Stimulated activated CD8-positive, alpha-beta memory T cell treated with anti-CD3 and anti-CD28 coated beads, Interleukin-4, amount 100 ng/mL, for 1 hour (primary cell): Measurements from ENCODE around the gene NEMF.
"Not testable (repeated sequence)": the region's sequence is repeated elsewhere in the genome, so short reads cannot be mapped to it uniquely, and the experiment has no call there.

ENCODE experiments used
- DNase-seq, 2 donors: peaks; one replicate each; pipeline ENCODE4 v3.0.0-alpha.2; 2020; ENCODE audit warnings: low read depth in 2 of 2, low spot score in 1 of 2

The NEMF gene, protein sequence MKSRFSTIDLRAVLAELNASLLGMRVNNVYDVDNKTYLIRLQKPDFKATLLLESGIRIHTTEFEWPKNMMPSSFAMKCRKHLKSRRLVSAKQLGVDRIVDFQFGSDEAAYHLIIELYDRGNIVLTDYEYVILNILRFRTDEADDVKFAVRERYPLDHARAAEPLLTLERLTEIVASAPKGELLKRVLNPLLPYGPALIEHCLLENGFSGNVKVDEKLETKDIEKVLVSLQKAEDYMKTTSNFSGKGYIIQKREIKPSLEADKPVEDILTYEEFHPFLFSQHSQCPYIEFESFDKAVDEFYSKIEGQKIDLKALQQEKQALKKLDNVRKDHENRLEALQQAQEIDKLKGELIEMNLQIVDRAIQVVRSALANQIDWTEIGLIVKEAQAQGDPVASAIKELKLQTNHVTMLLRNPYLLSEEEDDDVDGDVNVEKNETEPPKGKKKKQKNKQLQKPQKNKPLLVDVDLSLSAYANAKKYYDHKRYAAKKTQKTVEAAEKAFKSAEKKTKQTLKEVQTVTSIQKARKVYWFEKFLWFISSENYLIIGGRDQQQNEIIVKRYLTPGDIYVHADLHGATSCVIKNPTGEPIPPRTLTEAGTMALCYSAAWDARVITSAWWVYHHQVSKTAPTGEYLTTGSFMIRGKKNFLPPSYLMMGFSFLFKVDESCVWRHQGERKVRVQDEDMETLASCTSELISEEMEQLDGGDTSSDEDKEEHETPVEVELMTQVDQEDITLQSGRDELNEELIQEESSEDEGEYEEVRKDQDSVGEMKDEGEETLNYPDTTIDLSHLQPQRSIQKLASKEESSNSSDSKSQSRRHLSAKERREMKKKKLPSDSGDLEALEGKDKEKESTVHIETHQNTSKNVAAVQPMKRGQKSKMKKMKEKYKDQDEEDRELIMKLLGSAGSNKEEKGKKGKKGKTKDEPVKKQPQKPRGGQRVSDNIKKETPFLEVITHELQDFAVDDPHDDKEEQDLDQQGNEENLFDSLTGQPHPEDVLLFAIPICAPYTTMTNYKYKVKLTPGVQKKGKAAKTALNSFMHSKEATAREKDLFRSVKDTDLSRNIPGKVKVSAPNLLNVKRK

DNA sequence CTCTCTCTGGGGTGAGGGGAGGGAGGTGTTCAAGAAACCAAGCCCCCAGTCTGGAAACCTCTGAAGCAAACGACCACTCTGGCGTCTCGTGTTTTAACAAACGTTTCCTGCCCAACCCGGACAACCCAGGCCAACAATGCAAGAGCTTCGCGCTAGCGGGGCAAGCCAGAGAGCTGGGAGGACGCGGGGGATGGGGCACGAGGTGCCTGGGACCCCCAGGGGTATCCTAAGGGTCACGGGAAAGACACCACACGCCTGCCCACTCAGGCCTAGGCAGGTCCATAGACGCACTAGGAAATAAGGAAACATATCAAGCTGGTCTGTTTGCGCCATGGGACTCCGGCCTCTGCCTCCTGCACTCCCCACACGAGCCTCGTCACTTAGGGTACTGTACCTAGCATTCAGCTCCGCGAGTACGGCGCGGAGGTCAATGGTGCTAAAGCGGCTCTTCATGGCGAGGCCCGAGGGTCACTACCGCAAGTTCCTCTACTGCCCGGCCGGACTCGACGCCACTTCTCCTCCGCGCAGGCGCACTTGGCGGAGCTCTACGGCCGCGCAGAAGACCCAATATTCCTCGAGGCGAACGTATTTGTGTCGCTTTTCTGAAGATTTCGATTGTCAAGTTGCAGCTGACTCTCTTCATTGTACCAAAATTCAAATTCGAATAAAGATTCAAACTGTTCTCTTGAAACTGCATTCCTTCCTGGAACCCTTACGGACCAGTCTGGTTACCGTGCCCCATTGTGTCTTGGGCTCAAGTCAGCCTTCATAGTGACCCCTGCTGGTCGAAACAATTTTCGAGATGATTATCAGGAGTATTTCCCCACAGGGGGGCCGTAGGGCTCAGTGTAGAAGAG, at the start of gene NEMF:
Gene NEMF (minus strand): TSS at position 488 of the 857 bp plus-strand sequence. CDS start 35 bp downstream, at position 453.
- peak; percentile 50 to 53 for DNase-seq

DNA sequence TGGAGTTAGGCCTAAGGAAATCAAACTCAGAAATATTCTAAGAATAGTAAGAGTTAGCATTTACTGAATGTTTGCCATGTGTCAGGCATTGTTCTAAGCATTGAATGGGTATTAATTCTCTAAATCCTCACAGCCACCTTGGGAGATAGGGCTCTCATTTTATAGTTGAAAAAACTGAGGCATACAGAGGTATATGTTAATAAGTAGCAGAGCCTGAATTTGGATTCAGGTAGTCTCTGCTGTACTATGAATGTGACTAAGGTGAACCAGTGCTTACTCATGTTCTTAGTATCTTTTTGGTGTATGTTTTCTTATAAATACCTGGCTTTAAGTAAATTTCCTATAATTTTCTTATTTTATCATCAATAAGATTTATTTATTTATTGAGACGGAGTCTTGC, 48.4 kb upstream of the NEMF start:
- DNase-seq, result no peak

DNA sequence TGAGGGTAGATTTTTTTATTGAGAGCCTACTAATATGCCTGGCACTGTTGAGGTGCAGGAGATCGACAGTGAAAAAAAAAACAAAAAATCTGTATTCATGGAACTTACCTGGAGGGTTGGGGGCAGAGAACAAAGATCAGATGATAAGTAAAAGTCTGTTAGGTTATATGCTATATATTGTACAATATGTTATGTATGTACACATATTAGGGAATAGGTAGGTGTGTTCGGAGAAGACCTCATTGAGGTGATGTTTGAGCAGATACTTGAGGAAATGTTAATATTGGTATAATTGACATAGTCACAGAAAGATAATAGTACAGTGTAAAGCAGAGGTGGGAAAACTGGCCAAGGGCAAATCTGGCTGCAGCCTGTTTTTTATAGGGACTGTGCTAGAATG, 45.9 kb upstream of the NEMF start:
- no peak for DNase-seq

GRCh38 chr14:49897965-49898364, 45.4 kb upstream of the NEMF start:
- DNase-seq, result no peak

- no peak for DNase-seq
Measured at GRCh38 chr14:49897414-49897813, 44.8 kb upstream of the NEMF start.

DNA sequence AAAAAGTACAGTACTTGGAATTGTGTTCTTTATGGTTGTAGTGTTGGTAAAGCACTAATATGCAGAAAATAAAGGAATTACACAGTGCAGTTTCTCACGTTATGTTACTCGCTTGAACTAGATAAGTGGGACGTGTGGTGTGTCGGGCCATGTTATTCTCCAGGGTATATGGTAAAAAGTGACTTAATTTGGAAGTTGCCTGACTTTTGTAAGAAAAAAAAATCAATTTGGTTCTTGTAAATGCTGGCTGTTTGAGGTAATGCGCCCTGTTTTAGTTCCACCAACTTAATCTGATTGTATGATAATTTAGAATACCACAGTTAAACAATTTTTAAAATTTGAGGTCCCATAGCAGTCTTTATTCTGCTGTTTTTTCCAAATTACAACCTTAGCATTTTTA, 44.4 kb upstream of the NEMF start:
- no peak for DNase-seq

- DNase-seq, result not testable (repeated sequence)
Measured at GRCh38 chr14:49896272-49896671, 43.7 kb upstream of the NEMF start.

- DNase-seq, result no peak
Measured at GRCh38 chr14:49895480-49895879, 42.9 kb upstream of the NEMF start.

GRCh38 chr14:49894214-49895107, 41.9 kb upstream of the NEMF start:
- DNase-seq, result not testable (repeated sequence)

DNA sequence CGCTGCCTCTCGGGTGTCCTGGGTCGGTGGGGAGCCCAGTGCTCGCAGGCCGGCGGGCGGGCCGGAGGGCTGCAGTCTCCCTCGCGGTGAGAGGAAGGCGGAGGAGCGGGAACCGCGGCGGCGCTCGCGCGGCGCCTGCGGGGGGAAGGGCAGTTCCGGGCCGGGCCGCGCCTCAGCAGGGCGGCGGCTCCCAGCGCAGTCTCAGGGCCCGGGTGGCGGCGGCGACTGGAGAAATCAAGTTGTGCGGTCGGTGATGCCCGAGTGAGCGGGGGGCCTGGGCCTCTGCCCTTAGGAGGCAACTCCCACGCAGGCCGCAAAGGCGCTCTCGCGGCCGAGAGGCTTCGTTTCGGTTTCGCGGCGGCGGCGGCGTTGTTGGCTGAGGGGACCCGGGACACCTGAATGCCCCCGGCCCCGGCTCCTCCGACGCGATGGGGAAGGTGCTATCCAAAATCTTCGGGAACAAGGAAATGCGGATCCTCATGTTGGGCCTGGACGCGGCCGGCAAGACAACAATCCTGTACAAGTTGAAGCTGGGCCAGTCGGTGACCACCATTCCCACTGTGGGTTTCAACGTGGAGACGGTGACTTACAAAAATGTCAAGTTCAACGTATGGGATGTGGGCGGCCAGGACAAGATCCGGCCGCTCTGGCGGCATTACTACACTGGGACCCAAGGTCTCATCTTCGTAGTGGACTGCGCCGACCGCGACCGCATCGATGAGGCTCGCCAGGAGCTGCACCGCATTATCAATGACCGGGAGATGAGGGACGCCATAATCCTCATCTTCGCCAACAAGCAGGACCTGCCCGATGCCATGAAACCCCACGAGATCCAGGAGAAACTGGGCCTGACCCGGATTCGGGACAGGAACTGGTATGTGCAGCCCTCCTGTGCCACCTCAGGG, 41.0 kb upstream of the NEMF start:
- peak; percentile 41 to 49 for DNase-seq

GRCh38 chr14:49892636-49893308, 40.2 kb upstream of the NEMF start, which contains the start of gene ARF6:
Gene ARF6 (plus strand): TSS chr14:49893082. CDS start chr14:49893737, 655 bp downstream.
- peak; percentile 93 to 95 for DNase-seq

DNA sequence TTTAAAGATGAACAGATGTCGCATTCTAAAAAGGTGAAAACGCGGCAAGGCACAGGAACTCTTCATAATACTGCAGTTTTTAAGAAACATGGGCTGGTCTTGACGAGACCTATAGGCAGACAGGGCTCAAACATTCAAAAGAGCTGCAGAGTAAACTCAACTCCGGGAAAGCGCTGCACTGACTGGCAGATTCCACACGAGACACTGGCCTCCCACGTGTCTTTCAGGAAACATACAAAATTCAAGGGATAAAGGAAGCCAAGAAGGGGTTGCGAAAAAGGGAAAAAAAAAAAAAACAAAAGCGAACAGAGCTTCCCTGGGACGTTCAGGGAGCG, 39.7 kb upstream of the NEMF start:
- no peak for DNase-seq

DNA sequence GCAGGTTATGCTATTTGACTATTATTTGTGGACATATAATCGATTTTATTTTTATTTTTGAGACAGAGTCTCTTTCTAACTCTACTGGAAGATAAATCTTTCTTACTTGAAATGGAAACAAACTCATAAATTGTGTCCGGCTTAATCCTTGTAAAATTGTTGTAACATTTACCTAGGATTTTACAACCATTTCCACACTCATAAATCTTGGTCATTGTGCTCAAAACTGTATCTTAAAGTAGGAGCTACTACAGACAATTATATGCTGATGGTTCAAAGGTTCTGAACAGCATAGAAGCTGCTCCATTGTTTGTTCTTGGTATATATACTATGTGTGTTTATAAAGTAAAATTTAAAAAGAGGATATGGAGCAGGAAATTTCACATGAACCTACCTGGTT, 35.7 kb upstream of the NEMF start:
- DNase-seq, result no peak

GRCh38 chr14:49886523-49886922, 33.9 kb upstream of the NEMF start:
- no peak for DNase-seq

GRCh38 chr14:49882826-49883694, 30.5 kb upstream of the NEMF start:
- DNase-seq, result no peak

GRCh38 chr14:49881350-49882001, 28.9 kb upstream of the NEMF start:
- DNase-seq, result no peak
